ES-I3 (cell line): Measurements from ENCODE around the gene S100A10.

Experiments used
- H3K36me3 ChIP-seq: 2 replicates; pipeline ENCODE4 v1.6.1; 2013; ENCODE audit warnings: mild to moderate bottlenecking, low read length, control low read depth, moderate library complexity; ENCODE audit not compliant: insufficient read depth
- H3K4me1 ChIP-seq: 2 replicates; pipeline ENCODE4 v1.6.1; 2013; ENCODE audit warnings: mild to moderate bottlenecking, control low read depth, low read length; ENCODE audit not compliant: insufficient read depth
- H3K9ac ChIP-seq: 2 replicates; pipeline ENCODE4 v1.6.1; 2013; ENCODE audit warnings: low read depth, mild to moderate bottlenecking, low read length, moderate library complexity
- H3K9me3 ChIP-seq: 2 replicates; pipeline ENCODE4 v1.6.1; 2013; ENCODE audit warnings: mild to moderate bottlenecking, low read length, moderate library complexity; ENCODE audit not compliant: control insufficient read depth, insufficient read depth

S100A10 gene

GRCh38 chr1:151935154-151935553, 58.5 kb downstream of the S100A10 start:
- Histone ChIP-seq H3K36me3 (no peaks in the 10 kb centered on the region), H3K4me1 (peaks cover 2% of the 10 kb centered on the region; the same call in 1 of the 2 replicates), H3K9me3 (0 out of 2 replicates have a peak, but pooled peaks cover 4% of the 10 kb centered on the region), H3K9ac (no peak overlapping the region)

- Histone ChIP-seq H3K4me1 (peaks cover 2% of the 10 kb centered on the region; the same call in 1 of the 2 replicates), H3K9ac (no peak overlapping the region)
Measured at GRCh38 chr1:151934048-151934493, 59.6 kb downstream of the S100A10 start.

More at GRCh38 chr1:151934048-151934493, 59.6 kb downstream of the S100A10 start:
- Histone ChIP-seq H3K9me3 (0 out of 2 replicates have a peak, but pooled peaks cover 4% of the 10 kb centered on the region), H3K36me3 (no peaks in the 10 kb centered on the region)
